D721Med (cell line): ENCODE results near the gene PTGR3.

Source experiments
- DNase-seq: peaks from one replicate; pipeline ENCODE4 v3.0.0; 2011; ENCODE audit warnings: low spot score; ENCODE audit not compliant: insufficient read length
- FAIRE-seq: peaks from 2 replicates; lab custom pipeline; 2011; peaks lifted over from hg19 to GRCh38; lab: Jason Lieb, UNC
- TF ChIP-seq, protein P1 (sequence below): IDR thresholded peaks from 2 replicates; pipeline ENCODE4 v1.5.1; 2012; ENCODE audit warnings: mild to moderate bottlenecking, control low read depth; ENCODE audit not compliant: insufficient read depth; ENCODE audit errors: missing control alignments

PTGR3 gene

DNA sequence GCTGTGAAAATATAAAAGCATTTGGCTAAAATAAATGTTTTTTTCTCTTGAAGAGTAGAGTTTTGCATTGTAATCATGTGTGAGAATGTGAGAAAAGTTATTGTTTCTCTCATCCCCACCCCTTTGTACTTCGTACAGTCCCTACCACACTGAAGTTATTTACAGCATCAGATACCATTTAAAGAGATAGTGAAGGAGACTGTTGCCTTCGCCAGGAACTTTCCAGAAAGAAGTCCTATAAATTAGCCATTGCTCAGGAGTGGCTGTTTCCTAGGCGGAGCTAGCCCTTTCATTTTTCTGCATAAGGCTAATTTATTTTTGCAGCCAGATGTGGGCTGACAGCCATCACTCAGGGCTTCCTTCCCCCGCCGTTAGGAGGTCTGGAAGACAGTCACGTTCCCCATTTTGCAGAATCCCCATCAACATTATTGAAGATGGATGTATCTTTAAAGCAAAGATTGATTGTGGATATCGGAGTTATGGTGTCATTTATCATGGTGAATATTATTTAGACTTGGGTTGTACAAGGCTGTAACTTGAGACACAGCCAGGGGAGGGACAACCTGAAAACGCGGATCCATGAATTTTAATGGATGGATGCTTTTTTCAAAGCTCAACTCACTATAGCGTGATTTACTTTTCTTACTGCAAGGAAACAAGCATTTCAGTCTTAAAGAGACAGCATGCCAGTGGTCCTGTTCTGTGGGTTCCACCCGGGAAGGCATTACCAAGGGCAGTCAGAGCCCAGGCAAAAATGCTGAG, 18.8 kb upstream of the PTGR3 start:
- FAIRE-seq (peak; percentile 51), DNase-seq (no peak)
- TF ChIP-seq, protein P1, sequence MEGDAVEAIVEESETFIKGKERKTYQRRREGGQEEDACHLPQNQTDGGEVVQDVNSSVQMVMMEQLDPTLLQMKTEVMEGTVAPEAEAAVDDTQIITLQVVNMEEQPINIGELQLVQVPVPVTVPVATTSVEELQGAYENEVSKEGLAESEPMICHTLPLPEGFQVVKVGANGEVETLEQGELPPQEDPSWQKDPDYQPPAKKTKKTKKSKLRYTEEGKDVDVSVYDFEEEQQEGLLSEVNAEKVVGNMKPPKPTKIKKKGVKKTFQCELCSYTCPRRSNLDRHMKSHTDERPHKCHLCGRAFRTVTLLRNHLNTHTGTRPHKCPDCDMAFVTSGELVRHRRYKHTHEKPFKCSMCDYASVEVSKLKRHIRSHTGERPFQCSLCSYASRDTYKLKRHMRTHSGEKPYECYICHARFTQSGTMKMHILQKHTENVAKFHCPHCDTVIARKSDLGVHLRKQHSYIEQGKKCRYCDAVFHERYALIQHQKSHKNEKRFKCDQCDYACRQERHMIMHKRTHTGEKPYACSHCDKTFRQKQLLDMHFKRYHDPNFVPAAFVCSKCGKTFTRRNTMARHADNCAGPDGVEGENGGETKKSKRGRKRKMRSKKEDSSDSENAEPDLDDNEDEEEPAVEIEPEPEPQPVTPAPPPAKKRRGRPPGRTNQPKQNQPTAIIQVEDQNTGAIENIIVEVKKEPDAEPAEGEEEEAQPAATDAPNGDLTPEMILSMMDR, result no peak

DNA sequence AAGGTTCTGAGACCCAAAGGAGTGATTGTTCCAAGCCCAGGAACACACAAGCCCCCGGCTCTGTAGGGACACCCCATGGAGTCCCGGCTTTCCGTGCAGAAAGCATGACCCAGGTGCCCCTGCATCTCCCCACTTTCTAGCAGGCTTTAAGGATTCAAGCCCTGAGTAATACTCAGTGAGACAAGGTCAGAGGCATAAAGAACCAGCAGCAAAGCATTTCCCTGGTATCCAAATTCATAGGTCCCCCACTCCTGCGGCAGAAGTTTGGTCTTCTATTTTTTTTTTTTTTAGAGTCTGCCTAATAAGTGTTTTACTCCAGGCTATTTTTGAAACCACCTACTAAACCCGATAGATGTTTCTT, 18.0 kb upstream of the PTGR3 start:
- TF ChIP-seq, protein P1, result no peak
- FAIRE-seq, result no peak

DNA sequence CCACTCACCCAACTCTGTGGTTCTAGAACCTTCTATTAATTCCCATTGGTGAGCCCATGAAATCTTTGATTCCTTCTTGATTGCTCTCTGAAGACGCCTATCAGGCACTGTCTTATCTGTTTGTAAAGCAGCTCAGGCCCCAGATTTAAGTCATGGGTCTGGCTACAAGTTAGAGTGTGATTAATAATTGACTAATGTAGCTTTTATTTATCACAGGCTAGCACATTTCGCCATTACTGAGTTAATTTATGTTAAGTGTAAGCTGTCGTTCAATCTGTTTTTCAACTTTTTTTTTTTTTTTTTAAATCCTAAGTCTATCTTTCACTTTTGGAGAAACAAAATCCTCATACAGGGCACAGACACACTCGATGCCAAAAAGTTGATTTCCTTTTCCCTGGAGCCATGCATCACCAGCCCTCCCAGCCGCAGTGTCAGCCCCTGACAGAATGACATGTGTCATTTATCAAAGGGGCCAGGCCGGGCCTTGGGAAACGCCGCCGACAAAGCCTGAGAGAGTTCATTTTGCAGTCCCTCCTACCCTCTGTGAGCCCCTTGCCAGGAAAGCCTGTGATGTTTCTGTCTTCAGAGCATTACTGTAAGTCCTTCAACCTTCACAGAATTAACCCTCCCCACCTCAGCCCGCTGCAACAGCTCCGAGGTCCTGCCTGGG, 17.5 kb upstream of the PTGR3 start:
- DNase-seq (no peak), FAIRE-seq (no peak)
- TF ChIP-seq, protein P1, result no peak

More for the DNA sequence above, 18.0 kb upstream of the PTGR3 start:
- DNase-seq, result no peak

- DNase-seq, result no peak
- TF ChIP-seq, protein P1, result no peak
- no peak for FAIRE-seq
These were observed 14.9 kb upstream of the PTGR3 start for GRCh38 chr18:75223687-75224347.

DNA sequence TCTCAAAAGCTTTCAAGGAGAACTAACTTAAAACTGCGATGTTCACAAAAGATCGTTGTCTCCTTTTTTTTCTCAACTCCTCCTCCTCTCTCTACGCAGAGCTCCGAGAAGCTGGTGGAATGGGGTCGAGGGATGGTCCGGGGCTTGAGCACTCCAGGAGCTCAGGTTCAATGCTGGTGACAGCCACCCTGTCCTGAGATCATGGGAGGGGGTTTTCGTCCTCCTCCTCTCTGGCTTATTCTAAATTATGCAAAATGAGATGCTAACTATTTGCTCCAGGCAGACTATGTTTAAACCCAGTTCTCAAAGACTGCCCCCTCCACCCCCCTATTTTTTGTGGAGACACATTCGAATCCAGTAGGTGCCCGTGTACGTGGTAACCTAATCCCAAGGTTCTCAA, 13.5 kb upstream of the PTGR3 start:
- DNase-seq (no peak), FAIRE-seq (no peak)
- TF ChIP-seq, protein P1, result no peak

DNA sequence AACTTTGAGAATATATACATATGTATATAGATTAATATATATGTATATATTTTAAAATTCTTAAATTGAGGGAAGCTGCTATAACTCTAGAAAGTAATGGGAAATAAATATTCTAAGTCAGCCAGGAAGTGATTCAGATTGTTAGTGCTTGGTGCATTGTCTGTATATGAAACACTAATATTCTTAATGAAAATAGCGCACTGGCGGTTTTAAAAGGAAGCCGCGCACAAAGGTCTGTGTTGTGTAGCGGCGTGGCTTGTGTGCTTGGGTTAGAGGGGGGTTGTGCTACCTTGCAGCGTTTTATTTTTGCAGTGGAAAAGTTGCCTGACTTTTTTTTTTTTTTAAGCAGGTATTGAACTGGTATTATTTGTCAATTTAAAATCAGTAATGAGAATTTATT, 13.0 kb upstream of the PTGR3 start:
- DNase-seq, result no peak
- TF ChIP-seq, protein P1, result no peak
- FAIRE-seq, result no peak
